K562 (cell line): ENCODE results near the gene DNASE1L2. TPM values are rescaled to one million over a fixed set of nuclear protein-coding genes. Genes with fewer than 3 reads are reported as not detected.

Experiments
- ATAC-seq: fragments of 200-7000 bp; cut with Tn5 transposase; 3 replicates; pipeline ENCODE4 v1.9.1; 2020; ENCODE audit warnings: moderate library complexity
- BruUV-seq: library from RNA; stranded (reverse); fragments of 400-500 nt; replicated peaks from 2 replicates; lab custom pipeline; 2021; lab: Mats Ljungman, UMichigan
- CTCF ChIA-PET: fragments of 300-600 bp; formaldehyde crosslinking; extraction: SDS; loops from one replicate; lab custom pipeline; 2021; ENCODE audit warnings: low intra/inter-chr PET ratio; lab: Yijun Ruan, JAX
- POLR2A ChIA-PET: fragments of 300-600, 350-650 bp; sonication (Branson Sonifier 250); formaldehyde crosslinking; extraction: SDS; loops from one replicate; lab custom pipeline; 2021; ENCODE audit warnings: antibody characterized with exemption, inconsistent platforms; lab: Yijun Ruan, JAX
- DNase-seq, 4 experiments: peaks; one replicate each; pipeline versions ENCODE4 v3.0.0 to v3.0.0-alpha.2; 2011 to 2018; ENCODE audit warnings: low spot score in 3 of 4, mixed read lengths in 3 of 4; ENCODE audit errors: extremely low read depth in 1 of 4
- FAIRE-seq: peaks from 2 replicates; lab custom pipeline; 2011; peaks lifted over from hg19 to GRCh38; lab: Jason Lieb, UNC
- H2AFZ ChIP-seq: 2 replicates; pipeline ENCODE4 v1.6.0; 2011; ENCODE audit warnings: low read depth, low read length, control low read depth, inconsistent platforms
- H3K27ac ChIP-seq: fragments of 200-600 bp; 3 replicates; pipeline ENCODE4 v1.8.0; 2011; ENCODE audit warnings: low read depth, mild to moderate bottlenecking, control low read depth, inconsistent platforms, low read length, moderate library complexity, mixed read lengths; ENCODE audit errors: extremely low read depth
- H3K27me3 ChIP-seq, 2 experiments: fragments of 300-600 bp in 1 of 2; 2 replicates in 1 of 2; 3 replicates in 1 of 2; pipeline versions ENCODE4 v1.6.0 to v1.8.0; 2011; ENCODE audit warnings: inconsistent platforms in 2 of 2, low read length in 2 of 2, mild to moderate bottlenecking in 1 of 2, mixed read lengths in 1 of 2, moderate library complexity in 1 of 2; ENCODE audit not compliant: control insufficient read depth in 2 of 2, insufficient read depth in 2 of 2
- H3K36me3 ChIP-seq: fragments of 300-600 bp; 3 replicates; pipeline ENCODE4 v1.8.0; 2011; ENCODE audit warnings: mild to moderate bottlenecking, low read length, inconsistent platforms; ENCODE audit not compliant: control insufficient read depth, insufficient read depth
- H3K4me1 ChIP-seq, 2 experiments: fragments of 200-600 bp in 1 of 2; replicated peaks in 1 of 2; 2 replicates in 1 of 2; 3 replicates in 1 of 2; pipeline versions ENCODE4 v1.5.1 to v1.8.0; 2011; ENCODE audit warnings: inconsistent platforms in 2 of 2, low read length in 2 of 2, mild to moderate bottlenecking in 1 of 2, mixed read lengths in 1 of 2, moderate library complexity in 1 of 2; ENCODE audit not compliant: control insufficient read depth in 2 of 2, insufficient read depth in 2 of 2
- H3K4me2 ChIP-seq: 2 replicates; pipeline ENCODE4 v1.6.1; 2011; ENCODE audit warnings: low read length, control low read depth, inconsistent platforms, mixed read lengths; ENCODE audit not compliant: insufficient read depth
- H3K4me3 ChIP-seq: fragments of 200-600 bp; sonication (generic), shearing (Covaris generic); 2 replicates; pipeline ENCODE4 v1.5.1; 2016; ENCODE audit warnings: control low read depth, inconsistent platforms
- H3K79me2 ChIP-seq: fragments of 200-600 bp; 3 replicates; pipeline ENCODE4 v1.8.0; 2011; ENCODE audit warnings: low read length, inconsistent platforms; ENCODE audit not compliant: control insufficient read depth, insufficient read depth
- H3K9ac ChIP-seq, 2 experiments: 2 replicates each; pipeline versions ENCODE4 v1.6.0 to v1.6.1; 2011; ENCODE audit warnings: low read depth in 2 of 2, low read length in 2 of 2, control low read depth in 1 of 2, inconsistent platforms in 1 of 2, mild to moderate bottlenecking in 1 of 2, mixed read lengths in 1 of 2; ENCODE audit not compliant: insufficient read depth in 1 of 2
- H3K9me1 ChIP-seq: one replicate; pipeline ENCODE4 v1.6.0; 2011; ENCODE audit warnings: inconsistent platforms, mild to moderate bottlenecking, low read length, moderate library complexity; ENCODE audit not compliant: control insufficient read depth, insufficient read depth
- H3K9me3 ChIP-seq: replicated peaks from 2 replicates; pipeline ENCODE4 v1.5.1; 2011; ENCODE audit warnings: low read depth, low read length, inconsistent platforms; ENCODE audit not compliant: control insufficient read depth, insufficient read depth
- H4K20me1 ChIP-seq: replicated peaks from 2 replicates; pipeline ENCODE4 v1.6.1; 2011; ENCODE audit warnings: low read length, inconsistent platforms, mixed read lengths; ENCODE audit not compliant: control insufficient read depth, insufficient read depth
- CCNT2 ChIP-seq: IDR thresholded peaks from 2 replicates; pipeline ENCODE4 v1.6.1; 2011; ENCODE audit warnings: borderline replicate concordance, low read depth, mild to moderate bottlenecking, moderate library complexity, mixed read lengths, low read length; ENCODE audit not compliant: insufficient read length; ENCODE audit errors: extremely low read depth
- PCBP1 ChIP-seq: fragments of 200-400 bp; formaldehyde crosslinking; IDR thresholded peaks from 2 replicates; pipeline ENCODE4 v1.6.1; 2018; ENCODE audit warnings: mild to moderate bottlenecking, low read depth, low read length; ENCODE audit not compliant: poor library complexity, severe bottlenecking
- POLR2A ChIP-seq: fragments of 450-650 bp; conservative IDR thresholded peaks from 2 replicates; pipeline ENCODE4 v1.6.1; 2016
- POLR2G ChIP-seq: fragments of 200-400 bp; formaldehyde crosslinking; IDR thresholded peaks from 2 replicates; pipeline ENCODE4 v1.6.1; 2017; ENCODE audit warnings: low read depth, mild to moderate bottlenecking, antibody characterized with exemption, low read length, moderate library complexity
- RBFOX2 ChIP-seq: fragments of 200-400 bp; formaldehyde crosslinking; IDR thresholded peaks from 2 replicates; pipeline ENCODE4 v1.6.1; 2017; ENCODE audit warnings: low read depth, mild to moderate bottlenecking, low read length, moderate library complexity
- RBM22 ChIP-seq: fragments of 200-400 bp; formaldehyde crosslinking; IDR thresholded peaks from 2 replicates; pipeline ENCODE4 v1.6.1; 2018; ENCODE audit warnings: low read length, low read depth; ENCODE audit not compliant: poor library complexity, severe bottlenecking
- SAFB ChIP-seq: fragments of 200-400 bp; formaldehyde crosslinking; IDR thresholded peaks from 2 replicates; pipeline ENCODE4 v1.6.1; 2017; ENCODE audit warnings: low read depth, low read length, borderline replicate concordance
- SUPT5H ChIP-seq: fragments of 450-650 bp; IDR thresholded peaks from 2 replicates; pipeline ENCODE4 v1.6.1; 2016
- U2AF2 ChIP-seq: fragments of 200-400 bp; formaldehyde crosslinking; optimal IDR thresholded peaks from 2 replicates; pipeline ENCODE3; 2017; ENCODE audit warnings: low read depth, mild to moderate bottlenecking, low read length
- ZSCAN29 ChIP-seq: fragments of 450-650 bp; IDR thresholded peaks from 2 replicates; pipeline ENCODE4 v1.6.1; 2017
- WGBS: fragments of 100-300 bp; shearing (Covaris generic); methylation state at CpG from one replicate; pipeline ENCODE4 v1.1.6; 2016; ENCODE audit warnings: low coverage, mixed read lengths; ENCODE audit not compliant: insufficient coverage; ENCODE audit errors: missing lambda C conversion rate; 5-methylcytosine and 5-hydroxymethylcytosine counted together
- in situ Hi-C: fragments of 300-500 bp; cut with MboI; formaldehyde crosslinking; loops from 4 replicates; pipeline ENCODE4 v1.15.0; 2018; ENCODE audit warnings: inconsistent platforms, mixed read lengths
- intact Hi-C: fragments of 100-400 bp; cut with micrococcal nuclease; formaldehyde crosslinking; loops from 2 replicates; pipeline ENCODE4 v1.14.2; 2022
- polyA plus RNA-seq, 8 experiments: library from polyadenylated mRNA; depleted of rRNA in 4 of 8; stranded (reverse) in 5 of 8; unstranded in 3 of 8; fragments of >200 nt; fragmentation: Nextera tagmentation in 2 of 8; fragmentation: Illumina TruSeq in 1 of 8; extraction: Ambion mirVana in 2 of 8; extraction: Trizol in 1 of 8; gene quantifications; 2 replicates each; pipeline versions ENCODE4 v1.2.1 to v1.2.3, GENCODE V29; 2011 to 2014; ENCODE audit warnings: inconsistent platforms in 1 of 8, missing spikeins in 1 of 8
- total RNA-seq, 7 experiments: library from RNA; depleted of rRNA in 6 of 7; stranded (reverse); fragments of >200 nt in 6 of 7; fragmentation: Illumina TruSeq in 2 of 7; extraction: Trizol in 2 of 7; gene quantifications; 2 replicates each; pipeline versions ENCODE4 v1.2.1 to v1.2.3, GENCODE V29; 2011 to 2021; ENCODE audit warnings: low replicate concordance in 1 of 7
- TF ChIP-seq, protein P1 (sequence below): fragments of 250-450 bp; sonication (Bioruptor Pico); IDR thresholded peaks from 2 replicates; pipeline ENCODE4 v1.4.0; 2020; ENCODE audit warnings: mild to moderate bottlenecking, moderate library complexity

Gene DNASE1L2
- total and polyA plus RNA-seq, 9 of the 15 experiments (the other 6 are each of a cell fraction or from before 2014, with no cell fraction given) = 0.08 to 2.7 (median 1.7) TPM; not detected in 1

DNA sequence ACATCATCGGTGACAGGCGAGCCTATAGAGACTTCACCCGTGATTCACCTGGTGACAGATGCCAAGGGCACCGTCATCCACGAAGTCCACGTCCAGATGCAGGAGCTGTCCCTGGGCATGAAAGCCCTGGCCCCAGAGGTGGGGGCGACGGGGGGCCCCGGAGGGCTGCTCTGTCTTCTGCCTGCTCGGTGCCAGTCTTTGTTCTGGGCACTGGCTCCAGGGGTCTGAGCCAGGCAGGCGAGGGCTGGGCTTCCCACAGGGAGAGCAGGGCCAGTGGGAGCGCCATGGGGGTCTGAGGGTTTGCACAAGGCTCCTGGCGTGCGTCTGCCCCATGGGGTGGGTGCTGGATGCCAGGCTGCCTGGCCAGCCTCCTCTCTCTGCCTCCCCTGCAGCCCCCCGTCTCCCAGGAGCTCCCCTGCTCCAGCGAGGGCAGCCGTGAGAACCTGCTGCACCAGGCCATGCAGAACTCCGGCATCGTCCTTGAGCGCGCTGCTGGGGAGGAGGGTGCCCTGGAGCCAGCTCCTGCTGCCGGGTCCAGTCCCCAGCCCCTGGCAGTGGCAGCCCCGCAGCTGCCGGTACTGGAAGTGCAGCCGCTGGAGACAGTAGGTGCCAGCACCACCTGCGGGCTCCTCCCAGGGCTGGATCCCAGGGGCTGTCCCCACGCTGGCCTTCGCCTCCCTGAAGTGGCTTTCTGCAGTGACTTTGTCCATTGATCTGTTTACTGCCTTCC, 3.0 kb upstream of the DNASE1L2 start:
- Histone ChIP-seq H3K4me1 (peaks cover 0 to 62% of the 10 kb centered on the region in 2 experiments; a peak in 2 of 5 replicates), H3K9ac (no peak overlapping the region), H3K9me3 (no peaks in the 10 kb centered on the region), H3K27ac (no peak overlapping the region), H4K20me1 (no peaks in the 10 kb centered on the region), H3K27me3 (no peaks in the 10 kb centered on the region), H3K36me3 (peaks cover 81% of the 10 kb centered on the region; the same call in 2 of the 3 replicates), H3K4me3 (no peak overlapping the region), H3K79me2 (peaks cover 6% of the 10 kb centered on the region; the same call in 2 of the 3 replicates), H3K9me1 (no peaks in the 10 kb centered on the region), H2AFZ (no peak overlapping the region), H3K4me2 (no peak overlapping the region)
- FAIRE-seq (no peak), DNase-seq (no peak), ATAC-seq (no peak)
- in situ Hi-C loops (no loop called here), intact Hi-C loops (no loop called here)
- WGBS = 92% methylated on average over 18 of the region's 28 CpGs
- TF ChIP-seq RBFOX2 (0 out of 2 replicates have a peak, but pooled peaks have one; percentile 25), U2AF2 (no peak), SUPT5H (0 out of 2 replicates have a peak, but pooled peaks have one; percentile 16), RBM22 (peak; percentile 65), PCBP1 (peak; percentile 32), POLR2G (peak; percentile 53), ZSCAN29 (no peak), POLR2A (peak; percentile 23; the same call in 1 of the 2 replicates), SAFB (0 out of 2 replicates have a peak, but pooled peaks have one; percentile 23), CCNT2 (peak; percentile 9)
- TF ChIP-seq, protein P1, sequence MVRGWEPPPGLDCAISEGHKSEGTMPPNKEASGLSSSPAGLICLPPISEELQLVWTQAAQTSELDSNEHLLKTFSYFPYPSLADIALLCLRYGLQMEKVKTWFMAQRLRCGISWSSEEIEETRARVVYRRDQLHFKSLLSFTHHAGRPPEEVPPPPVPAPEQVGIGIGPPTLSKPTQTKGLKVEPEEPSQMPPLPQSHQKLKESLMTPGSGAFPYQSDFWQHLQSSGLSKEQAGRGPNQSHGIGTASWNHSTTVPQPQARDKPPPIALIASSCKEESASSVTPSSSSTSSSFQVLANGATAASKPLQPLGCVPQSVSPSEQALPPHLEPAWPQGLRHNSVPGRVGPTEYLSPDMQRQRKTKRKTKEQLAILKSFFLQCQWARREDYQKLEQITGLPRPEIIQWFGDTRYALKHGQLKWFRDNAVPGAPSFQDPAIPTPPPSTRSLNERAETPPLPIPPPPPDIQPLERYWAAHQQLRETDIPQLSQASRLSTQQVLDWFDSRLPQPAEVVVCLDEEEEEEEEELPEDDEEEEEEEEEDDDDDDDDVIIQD = no peak
- ChIA-PET POLR2A (interaction anchor here (0.6 to 3.7 kb wide), 9 partner anchors 9 to 252 kb away, joined by 3 to 29 read pairs (median 3); partner anchors contain the start of genes E4F1 and NOXO1), CTCF (no interaction called here)
- no TSS peak for BruUV-seq
